DMS 273 treated with DMSO at 0.1 percent for 48 hours (cell line): ENCODE measurements around the gene KCNQ1.

Source experiments
- DNase-seq: peaks from one replicate; lab custom pipeline; 2025; lab: John Stamatoyannopoulos, UW

The KCNQ1 gene

GRCh38 chr11:2841411-2842190 lies 396.8 kb downstream of the KCNQ1 start:
- DNase-seq, result no peak

GRCh38 chr11:2842876-2843275 lies 398.1 kb downstream of the KCNQ1 start:
- DNase-seq, result no peak

GRCh38 chr11:2843551-2843950 lies 398.7 kb downstream of the KCNQ1 start:
- DNase-seq, result no peak

- no peak for DNase-seq
These were observed 399.5 kb downstream of the KCNQ1 start for GRCh38 chr11:2844116-2844842.

- no peak for DNase-seq
These were observed 400.2 kb downstream of the KCNQ1 start for GRCh38 chr11:2844996-2845395.

- no peak for DNase-seq
These were observed 401.2 kb downstream of the KCNQ1 start for GRCh38 chr11:2846056-2846455.

- no peak for DNase-seq
These were observed 401.7 kb downstream of the KCNQ1 start for GRCh38 chr11:2846470-2846869.

- no peak for DNase-seq
These were observed 402.8 kb downstream of the KCNQ1 start for GRCh38 chr11:2847561-2847960.

- no peak for DNase-seq
These were observed 403.7 kb downstream of the KCNQ1 start for GRCh38 chr11:2848497-2848896.

GRCh38 chr11:2849994-2850770 lies 405.4 kb downstream of the KCNQ1 start:
- DNase-seq, result no peak

- DNase-seq, result no peak
These were observed 408.6 kb downstream of the KCNQ1 start for GRCh38 chr11:2853401-2853800.

- no peak for DNase-seq
These were observed 409.3 kb downstream of the KCNQ1 start for GRCh38 chr11:2853997-2854560.

GRCh38 chr11:2855162-2855561 lies 410.4 kb downstream of the KCNQ1 start:
- no peak for DNase-seq

GRCh38 chr11:2857276-2857675 lies 412.5 kb downstream of the KCNQ1 start:
- DNase-seq, result no peak

- DNase-seq, result no peak
These were observed 413.1 kb downstream of the KCNQ1 start for GRCh38 chr11:2857918-2858317.

- DNase-seq, result no peak
These were observed 414.3 kb downstream of the KCNQ1 start for GRCh38 chr11:2858995-2859698.

GRCh38 chr11:2859699-2860037 lies 414.9 kb downstream of the KCNQ1 start:
- DNase-seq, result no peak

- DNase-seq, result no peak
These were observed 415.8 kb downstream of the KCNQ1 start for GRCh38 chr11:2860636-2861035.

- no peak for DNase-seq
These were observed 417.8 kb downstream of the KCNQ1 start for GRCh38 chr11:2862395-2863275.

- no peak for DNase-seq
These were observed 418.4 kb downstream of the KCNQ1 start for GRCh38 chr11:2863276-2863618.

GRCh38 chr11:2864901-2865300 lies 420.1 kb downstream of the KCNQ1 start:
- DNase-seq, result no peak
